K562 (cell line): ENCODE results near the gene OR51B5. TPM values are rescaled to one million over a fixed set of nuclear protein-coding genes. Genes with fewer than 3 reads are reported as not detected.

Source experiments
- ATAC-seq: fragments of 200-7000 bp; cut with Tn5 transposase; 3 replicates; pipeline ENCODE4 v1.9.1; 2020; ENCODE audit warnings: moderate library complexity
- BruUV-seq: library from RNA; stranded (reverse); fragments of 400-500 nt; replicated peaks from 2 replicates; lab custom pipeline; 2021; lab: Mats Ljungman, UMichigan
- CTCF ChIA-PET: fragments of 300-600 bp; formaldehyde crosslinking; extraction: SDS; loops from one replicate; lab custom pipeline; 2021; ENCODE audit warnings: low intra/inter-chr PET ratio; lab: Yijun Ruan, JAX
- POLR2A ChIA-PET: fragments of 300-600, 350-650 bp; sonication (Branson Sonifier 250); formaldehyde crosslinking; extraction: SDS; loops from one replicate; lab custom pipeline; 2021; ENCODE audit warnings: antibody characterized with exemption, inconsistent platforms; lab: Yijun Ruan, JAX
- DNase-seq, 4 experiments: peaks; one replicate each; pipeline versions ENCODE4 v3.0.0 to v3.0.0-alpha.2; 2011 to 2018; ENCODE audit warnings: low spot score in 3 of 4, mixed read lengths in 3 of 4; ENCODE audit errors: extremely low read depth in 1 of 4
- FAIRE-seq: peaks from 2 replicates; lab custom pipeline; 2011; peaks lifted over from hg19 to GRCh38; lab: Jason Lieb, UNC
- H2AFZ ChIP-seq: 2 replicates; pipeline ENCODE4 v1.6.0; 2011; ENCODE audit warnings: low read depth, low read length, control low read depth, inconsistent platforms
- H3K27ac ChIP-seq: fragments of 200-600 bp; 3 replicates; pipeline ENCODE4 v1.8.0; 2011; ENCODE audit warnings: low read depth, mild to moderate bottlenecking, control low read depth, inconsistent platforms, low read length, moderate library complexity, mixed read lengths; ENCODE audit errors: extremely low read depth
- H3K27me3 ChIP-seq, 2 experiments: fragments of 300-600 bp in 1 of 2; 2 replicates in 1 of 2; 3 replicates in 1 of 2; pipeline versions ENCODE4 v1.6.0 to v1.8.0; 2011; ENCODE audit warnings: inconsistent platforms in 2 of 2, low read length in 2 of 2, mild to moderate bottlenecking in 1 of 2, mixed read lengths in 1 of 2, moderate library complexity in 1 of 2; ENCODE audit not compliant: control insufficient read depth in 2 of 2, insufficient read depth in 2 of 2
- H3K36me3 ChIP-seq: fragments of 300-600 bp; 3 replicates; pipeline ENCODE4 v1.8.0; 2011; ENCODE audit warnings: mild to moderate bottlenecking, low read length, inconsistent platforms; ENCODE audit not compliant: control insufficient read depth, insufficient read depth
- H3K4me1 ChIP-seq, 2 experiments: fragments of 200-600 bp in 1 of 2; replicated peaks in 1 of 2; 2 replicates in 1 of 2; 3 replicates in 1 of 2; pipeline versions ENCODE4 v1.5.1 to v1.8.0; 2011; ENCODE audit warnings: inconsistent platforms in 2 of 2, low read length in 2 of 2, mild to moderate bottlenecking in 1 of 2, mixed read lengths in 1 of 2, moderate library complexity in 1 of 2; ENCODE audit not compliant: control insufficient read depth in 2 of 2, insufficient read depth in 2 of 2
- H3K4me2 ChIP-seq: 2 replicates; pipeline ENCODE4 v1.6.1; 2011; ENCODE audit warnings: low read length, control low read depth, inconsistent platforms, mixed read lengths; ENCODE audit not compliant: insufficient read depth
- H3K4me3 ChIP-seq: fragments of 200-600 bp; sonication (generic), shearing (Covaris generic); 2 replicates; pipeline ENCODE4 v1.5.1; 2016; ENCODE audit warnings: control low read depth, inconsistent platforms
- H3K79me2 ChIP-seq: fragments of 200-600 bp; 3 replicates; pipeline ENCODE4 v1.8.0; 2011; ENCODE audit warnings: low read length, inconsistent platforms; ENCODE audit not compliant: control insufficient read depth, insufficient read depth
- H3K9ac ChIP-seq, 2 experiments: 2 replicates each; pipeline versions ENCODE4 v1.6.0 to v1.6.1; 2011; ENCODE audit warnings: low read depth in 2 of 2, low read length in 2 of 2, control low read depth in 1 of 2, inconsistent platforms in 1 of 2, mild to moderate bottlenecking in 1 of 2, mixed read lengths in 1 of 2; ENCODE audit not compliant: insufficient read depth in 1 of 2
- H3K9me1 ChIP-seq: one replicate; pipeline ENCODE4 v1.6.0; 2011; ENCODE audit warnings: inconsistent platforms, mild to moderate bottlenecking, low read length, moderate library complexity; ENCODE audit not compliant: control insufficient read depth, insufficient read depth
- H3K9me3 ChIP-seq: replicated peaks from 2 replicates; pipeline ENCODE4 v1.5.1; 2011; ENCODE audit warnings: low read depth, low read length, inconsistent platforms; ENCODE audit not compliant: control insufficient read depth, insufficient read depth
- H4K20me1 ChIP-seq: replicated peaks from 2 replicates; pipeline ENCODE4 v1.6.1; 2011; ENCODE audit warnings: low read length, inconsistent platforms, mixed read lengths; ENCODE audit not compliant: control insufficient read depth, insufficient read depth
- ATF7 ChIP-seq: fragments of 450-650 bp; IDR thresholded peaks from 2 replicates; pipeline ENCODE4 v1.7.1; 2014; ENCODE audit warnings: mild to moderate bottlenecking, moderate library complexity
- C11orf30 ChIP-seq: fragments of 450-650 bp; IDR thresholded peaks from 2 replicates; pipeline ENCODE4 v1.6.1; 2016; ENCODE audit warnings: low read depth, mild to moderate bottlenecking
- DLX4 ChIP-seq: fragments of 250-450 bp; sonication (Bioruptor Pico); IDR thresholded peaks from 2 replicates; pipeline ENCODE4 v1.6.1; 2021; ENCODE audit warnings: mild to moderate bottlenecking
- FOXA1 ChIP-seq: fragments of 450-650 bp; IDR thresholded peaks from 2 replicates; pipeline ENCODE4 v1.6.1; 2016; ENCODE audit warnings: mild to moderate bottlenecking, borderline replicate concordance
- GATA2 ChIP-seq: sonication (generic); formaldehyde crosslinking; IDR thresholded peaks from 2 replicates; pipeline ENCODE4 v1.4.0; 2020; ENCODE audit warnings: mild to moderate bottlenecking, missing genetic modification reagents
- MCM2 ChIP-seq: fragments of 450-650 bp; IDR thresholded peaks from 2 replicates; pipeline ENCODE4 v1.6.1; 2017; ENCODE audit warnings: low read depth, mild to moderate bottlenecking
- NFATC3 ChIP-seq: fragments of 450-650 bp; IDR thresholded peaks from 2 replicates; pipeline ENCODE4 v1.6.1; 2017; ENCODE audit warnings: mild to moderate bottlenecking
- RAD21 ChIP-seq, 2 experiments: fragments of 250-450 bp in 1 of 2; fragments of 450-650 bp in 1 of 2; sonication (Bioruptor Pico) in 1 of 2; formaldehyde crosslinking in 1 of 2; IDR thresholded peaks in 1 of 2; conservative IDR thresholded peaks in 1 of 2; 2 replicates each; pipeline versions ENCODE4 v1.4.0 to v1.8.0; 2020 to 2022; ENCODE audit warnings: mild to moderate bottlenecking in 2 of 2, moderate library complexity in 1 of 2
- RBM17 ChIP-seq: fragments of 200-400 bp; formaldehyde crosslinking; IDR thresholded peaks from 2 replicates; pipeline ENCODE4 v1.6.1; 2017; ENCODE audit warnings: low read depth, mild to moderate bottlenecking, low read length, borderline replicate concordance
- REST ChIP-seq, 2 experiments: fragments of 450-650 bp; formaldehyde crosslinking in 1 of 2; IDR thresholded peaks; 2 replicates each; pipeline versions ENCODE4 v1.4.0 to v1.6.1; 2014 to 2020; ENCODE audit warnings: mild to moderate bottlenecking in 2 of 2, borderline replicate concordance in 1 of 2, low read depth in 1 of 2
- ZHX1 ChIP-seq: fragments of 150-350 bp; conservative IDR thresholded peaks from 2 replicates; pipeline ENCODE4 v1.6.1; 2014; ENCODE audit warnings: low read length
- in situ Hi-C: fragments of 300-500 bp; cut with MboI; formaldehyde crosslinking; loops from 4 replicates; pipeline ENCODE4 v1.15.0; 2018; ENCODE audit warnings: inconsistent platforms, mixed read lengths
- intact Hi-C: fragments of 100-400 bp; cut with micrococcal nuclease; formaldehyde crosslinking; loops from 2 replicates; pipeline ENCODE4 v1.14.2; 2022
- polyA plus RNA-seq, 8 experiments: library from polyadenylated mRNA; depleted of rRNA in 4 of 8; stranded (reverse) in 5 of 8; unstranded in 3 of 8; fragments of >200 nt; fragmentation: Nextera tagmentation in 2 of 8; fragmentation: Illumina TruSeq in 1 of 8; extraction: Ambion mirVana in 2 of 8; extraction: Trizol in 1 of 8; gene quantifications; 2 replicates each; pipeline versions ENCODE4 v1.2.1 to v1.2.3, GENCODE V29; 2011 to 2014; ENCODE audit warnings: inconsistent platforms in 1 of 8, missing spikeins in 1 of 8
- total RNA-seq, 7 experiments: library from RNA; depleted of rRNA in 6 of 7; stranded (reverse); fragments of >200 nt in 6 of 7; fragmentation: Illumina TruSeq in 2 of 7; extraction: Trizol in 2 of 7; gene quantifications; 2 replicates each; pipeline versions ENCODE4 v1.2.1 to v1.2.3, GENCODE V29; 2011 to 2021; ENCODE audit warnings: low replicate concordance in 1 of 7

The OR51B5 gene
- total and polyA plus RNA-seq, 9 of the 15 experiments (the other 6 are each of a cell fraction or from before 2014, with no cell fraction given), result 81.2 to 176 (median 113) TPM

GRCh38 chr11:5369789-5370188 is 26.5 kb upstream of the OR51B5 start:
- BruUV-seq, result no TSS peak
- no peak for TF ChIP-seq NFATC3
- peak; percentile 67 for TF ChIP-seq GATA2 (CRISPR knock-in tag)
- TF ChIP-seq REST (IDR thresholded peaks at IDR 0.05; ENCODE audit: borderline replicate concordance), result peak; percentile 38; the same call in 1 of the 2 replicates
- TF ChIP-seq REST (CRISPR knock-in tag; IDR thresholded peaks at IDR 0.05; ENCODE audit: low read depth), result no peak
- TF ChIP-seq RAD21 (CRISPR knock-in tag; conservative IDR thresholded peaks at IDR 0.05 in 1 of 2, IDR thresholded peaks at IDR 0.05 in 1 of 2), result peak; percentile 72 to 82
- TF ChIP-seq FOXA1, result no peak
- TF ChIP-seq C11orf30, result 0 out of 2 replicates have a peak, but pooled peaks have one; percentile 4
- TF ChIP-seq RBM17, result no peak
- TF ChIP-seq ATF7, result 0 out of 2 replicates have a peak, but pooled peaks have one; percentile 42
- TF ChIP-seq ZHX1, result no peak
- TF ChIP-seq MCM2, result no peak
- no peak for TF ChIP-seq DLX4 (CRISPR knock-in tag)

More at GRCh38 chr11:5369789-5370188, 26.5 kb upstream of the OR51B5 start:
- Histone ChIP-seq H3K9ac (no peak overlapping the region), H3K4me3 (no peak overlapping the region), H3K36me3 (peaks cover 49% of the 10 kb centered on the region), H3K27me3 (no peaks in the 10 kb centered on the region), H4K20me1 (no peaks in the 10 kb centered on the region), H3K4me2 (no peak overlapping the region), H3K9me1 (no peaks in the 10 kb centered on the region), H3K9me3 (no peaks in the 10 kb centered on the region), H2AFZ (no peak overlapping the region), H3K4me1 (peaks cover 0 to 15% of the 10 kb centered on the region in 2 experiments; a peak in 2 of 5 replicates), H3K79me2 (peaks cover 80% of the 10 kb centered on the region), H3K27ac (no peak overlapping the region)
- intact Hi-C loops, result loop anchor here (2.0 to 5.0 kb wide), 3 partner anchors 79 to 247 kb away; no protein-coding TSS in a partner anchor
- ATAC-seq, result peak; percentile 84
- ChIA-PET POLR2A (no interaction called here), CTCF (interaction anchor here (0.6 to 2.0 kb wide), 5 partner anchors 165 to 246 kb away, joined by 3 to 11 read pairs (median 6); no protein-coding TSS in a partner anchor)
- FAIRE-seq, result no peak
- peak in 2 of 4 experiments; percentile 42 to 63 for DNase-seq
- in situ Hi-C loops, result loop anchor here (5.0 kb wide), 1 partner anchor 162 kb away; no protein-coding TSS in a partner anchor
